H1 (cell line): ENCODE measurements around the gene FBXO8.

Experiments used
- BRCA1 ChIP-seq: IDR thresholded peaks from 2 replicates; pipeline ENCODE4 v1.6.1; 2012; ENCODE audit warnings: low read depth, low read length, improper control_type of control experiment
- CTCF ChIP-seq, 3 experiments: IDR thresholded peaks; 1 replicate in 2 of 3; 2 replicates in 1 of 3; pipeline versions ENCODE4 v1.5.1 to v1.6.1; 2011; ENCODE audit warnings: low read length in 3 of 3, mild to moderate bottlenecking in 3 of 3, inconsistent platforms in 2 of 3, low read depth in 1 of 3, moderate library complexity in 1 of 3; ENCODE audit not compliant: insufficient read depth in 1 of 3; ENCODE audit errors: control extremely low read depth in 1 of 3
- EP300 ChIP-seq, 2 experiments: IDR thresholded peaks; 1 replicate in 1 of 2; 2 replicates in 1 of 2; pipeline ENCODE4 v1.6.1; 2011 to 2012; ENCODE audit warnings: low read depth in 2 of 2, low read length in 2 of 2, mild to moderate bottlenecking in 2 of 2, borderline replicate concordance in 1 of 2, inconsistent platforms in 1 of 2, moderate library complexity in 1 of 2
- POLR2A ChIP-seq, 2 experiments: IDR thresholded peaks; 1 replicate in 1 of 2; 2 replicates in 1 of 2; pipeline ENCODE4 v1.6.1; 2011; ENCODE audit warnings: low read depth in 2 of 2, low read length in 2 of 2, mild to moderate bottlenecking in 2 of 2; ENCODE audit errors: control extremely low read depth in 1 of 2
- SUZ12 ChIP-seq: fragments of 200-600 bp; sonication (generic); IDR thresholded peaks from 2 replicates; pipeline ENCODE4 v1.6.1; 2012; ENCODE audit warnings: mild to moderate bottlenecking, inconsistent platforms, low read length, moderate library complexity, mixed read lengths
- TCF12 ChIP-seq: IDR thresholded peaks from 2 replicates; pipeline ENCODE4 v1.6.1; 2011; ENCODE audit warnings: low read depth, mild to moderate bottlenecking, low read length

- TF ChIP-seq CTCF (IDR thresholded peaks at IDR 0.05; ENCODE audit: control extremely low read depth in 1 of 3, insufficient read depth in 1 of 3, low read depth in 1 of 3, low read length in 3 of 3) (no peak), TCF12 (no peak), EP300 (IDR thresholded peaks at IDR 0.05; ENCODE audit: borderline replicate concordance in 1 of 2, low read depth in 2 of 2, low read length in 2 of 2) (no peak), BRCA1 (no peak), SUZ12 (no peak), POLR2A (IDR thresholded peaks at IDR 0.05; ENCODE audit: control extremely low read depth in 1 of 2, low read depth in 2 of 2, low read length in 2 of 2) (no peak)
Measured at GRCh38 chr4:174252412-174252811, 31.1 kb downstream of the FBXO8 start.
